Cardiac muscle cell (in vitro differentiated cells and primary cell): ENCODE results near the gene HAX1. TPM values are rescaled to one million over a fixed set of nuclear protein-coding genes. Genes with fewer than 3 reads are reported as not detected.
A peak's percentile ranks its signal among the peaks of the same experiment; 100 is the strongest.
"Not testable (repeated sequence)": the region's sequence is repeated elsewhere in the genome, so short reads cannot be mapped to it uniquely, and the experiment has no call there.

Source experiments
- DNase-seq, 2 donors: peaks; one replicate each; pipeline versions ENCODE4 v3.0.0 to v3.0.0-alpha.2; 2010 to 2017; ENCODE audit warnings: low read depth in 1 of 2, low spot score in 1 of 2
- H3K27ac ChIP-seq: fragments of 200-600 bp; sonication (generic); 2 replicates; pipeline ENCODE4 v1.5.1; 2016
- H3K27me3 ChIP-seq: fragments of 200-600 bp; sonication (generic); 2 replicates; pipeline ENCODE4 v1.6.0; 2016; ENCODE audit warnings: control low read depth
- H3K36me3 ChIP-seq: fragments of 200-600 bp; sonication (generic); 2 replicates; pipeline ENCODE4 v1.5.1; 2016; ENCODE audit warnings: control low read depth
- H3K4me1 ChIP-seq: fragments of 200-600 bp; sonication (generic); 2 replicates; pipeline ENCODE4 v1.8.1; 2017; ENCODE audit warnings: low read depth, mild to moderate bottlenecking, mixed run types
- H3K4me3 ChIP-seq: fragments of 200-600 bp; sonication (generic); 2 replicates; pipeline ENCODE4 v1.5.1; 2016; ENCODE audit warnings: mild to moderate bottlenecking
- H3K9me3 ChIP-seq: fragments of 200-600 bp; sonication (generic); 2 replicates; pipeline ENCODE4 v1.5.1; 2017; ENCODE audit warnings: low read depth, mild to moderate bottlenecking, control low read depth
- polyA plus RNA-seq: library from polyadenylated mRNA; unstranded; fragments of >200 nt; fragmentation: Nextera tagmentation; extraction: Ambion mirVana; gene quantifications from 2 replicates; pipeline ENCODE4 v1.2.1, GENCODE V29; 2016
- total RNA-seq: library from RNA; depleted of rRNA; stranded (reverse); fragments of >200 nt; gene quantifications from 2 replicates; pipeline ENCODE4 v1.2.3, GENCODE V29; 2016
- TF ChIP-seq, protein P1 (sequence below): IDR thresholded peaks from 2 replicates; pipeline ENCODE4 v1.5.1; 2012; ENCODE audit warnings: low read depth, mild to moderate bottlenecking, low read length

The HAX1 gene
- total and polyA plus RNA-seq, 2 experiments from 2014 or later, result 92.1 to 106 TPM

DNA sequence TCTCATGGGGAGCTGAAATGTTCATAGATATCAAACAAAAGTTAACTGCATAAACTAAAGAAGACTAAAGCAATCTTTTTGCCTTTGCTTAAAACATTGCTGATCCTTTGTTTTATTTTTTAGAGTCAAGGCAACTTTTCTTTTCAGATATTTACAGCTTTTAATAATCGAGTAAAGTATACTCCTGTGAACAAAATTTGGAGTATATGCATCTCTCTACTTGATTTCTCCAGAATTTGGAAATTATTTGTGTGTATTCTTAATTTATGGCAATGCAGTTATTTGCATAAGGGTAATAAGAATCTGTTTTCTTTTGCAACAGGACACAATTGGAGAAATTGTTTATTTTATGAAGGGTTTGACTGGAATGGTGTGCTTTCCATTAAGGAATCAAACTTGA is 44.3 kb downstream of the HAX1 start:
- no peaks in the 10 kb centered on the region for H3K27me3 ChIP-seq
- no peak overlapping the region for H3K27ac ChIP-seq
- DNase-seq, result no peak
- H3K9me3 ChIP-seq, result no peaks in the 10 kb centered on the region
- TF ChIP-seq, protein P1, sequence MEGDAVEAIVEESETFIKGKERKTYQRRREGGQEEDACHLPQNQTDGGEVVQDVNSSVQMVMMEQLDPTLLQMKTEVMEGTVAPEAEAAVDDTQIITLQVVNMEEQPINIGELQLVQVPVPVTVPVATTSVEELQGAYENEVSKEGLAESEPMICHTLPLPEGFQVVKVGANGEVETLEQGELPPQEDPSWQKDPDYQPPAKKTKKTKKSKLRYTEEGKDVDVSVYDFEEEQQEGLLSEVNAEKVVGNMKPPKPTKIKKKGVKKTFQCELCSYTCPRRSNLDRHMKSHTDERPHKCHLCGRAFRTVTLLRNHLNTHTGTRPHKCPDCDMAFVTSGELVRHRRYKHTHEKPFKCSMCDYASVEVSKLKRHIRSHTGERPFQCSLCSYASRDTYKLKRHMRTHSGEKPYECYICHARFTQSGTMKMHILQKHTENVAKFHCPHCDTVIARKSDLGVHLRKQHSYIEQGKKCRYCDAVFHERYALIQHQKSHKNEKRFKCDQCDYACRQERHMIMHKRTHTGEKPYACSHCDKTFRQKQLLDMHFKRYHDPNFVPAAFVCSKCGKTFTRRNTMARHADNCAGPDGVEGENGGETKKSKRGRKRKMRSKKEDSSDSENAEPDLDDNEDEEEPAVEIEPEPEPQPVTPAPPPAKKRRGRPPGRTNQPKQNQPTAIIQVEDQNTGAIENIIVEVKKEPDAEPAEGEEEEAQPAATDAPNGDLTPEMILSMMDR, result no peak
- H3K4me3 ChIP-seq, result no peak overlapping the region
- no peaks in the 10 kb centered on the region for H3K36me3 ChIP-seq
- peaks cover 11% of the 10 kb centered on the region for H3K4me1 ChIP-seq

DNA sequence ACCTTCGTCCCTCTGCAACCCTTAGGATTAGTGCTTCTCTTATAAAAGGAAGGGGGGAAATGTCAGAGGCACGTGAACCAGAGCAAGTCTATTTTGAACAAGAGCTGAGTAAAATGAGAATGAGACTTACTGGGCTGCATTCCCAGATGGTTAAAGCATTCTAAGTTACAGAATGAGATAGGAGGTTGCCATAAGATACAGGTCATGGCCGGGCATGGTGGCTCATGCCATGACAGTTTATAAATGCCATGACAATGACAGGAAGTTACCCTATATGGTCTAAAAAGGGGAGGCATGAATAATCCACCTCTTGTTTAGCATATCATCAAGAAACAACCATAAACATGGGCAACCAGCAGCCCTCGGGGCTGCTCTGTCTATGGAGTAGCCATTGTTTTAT is 46.0 kb downstream of the HAX1 start:
- no peaks in the 10 kb centered on the region for H3K27me3 ChIP-seq
- no peak overlapping the region for H3K4me3 ChIP-seq
- H3K27ac ChIP-seq, result no peak overlapping the region

DNA sequence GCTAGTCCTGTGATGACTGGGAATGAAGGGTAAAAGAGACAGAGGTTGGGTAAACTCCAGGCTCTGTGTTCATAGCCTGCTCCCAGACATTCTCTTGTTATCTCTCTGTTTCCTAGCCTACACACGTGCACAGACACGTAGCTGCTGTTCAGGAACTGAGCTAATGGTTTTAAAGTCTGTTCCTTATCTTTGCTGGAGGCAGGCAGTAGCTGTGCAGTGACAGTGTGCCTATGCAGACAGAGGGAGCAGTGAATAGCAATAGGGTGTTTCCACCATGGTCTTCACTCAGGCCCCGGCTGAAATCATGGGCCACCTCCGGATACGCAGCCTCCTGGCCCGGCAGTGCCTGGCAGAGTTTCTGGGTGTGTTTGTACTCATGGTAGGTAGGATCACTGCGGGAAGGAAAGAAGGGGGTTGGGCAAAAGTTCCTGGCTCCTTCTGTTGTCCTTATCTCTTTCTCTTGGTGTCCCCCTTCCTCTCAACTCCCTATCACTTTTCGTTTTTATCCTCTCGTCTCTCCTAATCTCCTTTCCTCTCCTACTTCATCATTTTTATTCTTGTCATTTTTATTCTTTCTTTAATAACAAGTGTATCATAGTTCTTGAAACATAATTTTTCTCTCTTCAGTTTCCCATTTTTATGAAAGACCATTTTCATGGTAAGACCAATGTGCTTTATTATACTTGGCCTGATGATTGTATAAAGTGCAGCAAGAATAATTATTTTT is 48.6 kb downstream of the HAX1 start, which contains the start of gene AQP10:
Gene AQP10, plus strand, starts transcription at position 212 of the 727 bp plus-strand sequence. Its CDS starts 63 bp downstream, at position 275.
- no peaks in the 10 kb centered on the region for H3K27me3 ChIP-seq
- peaks cover 11% of the 10 kb centered on the region for H3K4me1 ChIP-seq
- TF ChIP-seq, protein P1, result no peak
- H3K9me3 ChIP-seq, result no peaks in the 10 kb centered on the region
- peak within 1 kb of the TSS; percentile 78 for H3K27ac ChIP-seq
- no peaks in the 10 kb centered on the region for H3K36me3 ChIP-seq
- DNase-seq, result peak; percentile 81 to 88
- no peak within 1 kb of the TSS for H3K4me3 ChIP-seq

More for the DNA sequence above, 46.0 kb downstream of the HAX1 start:
- DNase-seq, result no peak
- Histone ChIP-seq H3K36me3 (no peaks in the 10 kb centered on the region), H3K9me3 (no peaks in the 10 kb centered on the region), H3K4me1 (peaks cover 11% of the 10 kb centered on the region)
- TF ChIP-seq, protein P1, result no peak

DNA sequence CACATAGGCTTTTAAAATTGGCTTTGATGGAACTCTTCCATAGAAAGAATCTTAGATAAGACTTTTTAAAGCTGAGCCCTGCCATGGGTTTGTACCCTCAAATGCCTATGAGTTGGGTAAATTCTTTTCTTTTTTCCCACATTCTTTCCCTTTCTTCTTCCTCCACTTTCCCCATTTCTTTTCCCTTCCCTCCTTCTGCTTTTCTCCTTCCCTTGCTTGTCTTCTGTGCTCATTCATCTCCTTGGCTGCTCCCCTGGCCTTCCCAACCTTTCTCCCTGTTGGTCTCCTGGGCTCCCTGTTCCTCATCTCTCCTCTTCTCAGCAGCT is 49.1 kb downstream of the HAX1 start:
- peaks cover 14% of the 10 kb centered on the region for H3K4me1 ChIP-seq
- not testable (repeated sequence) for H3K4me3 ChIP-seq

DNA sequence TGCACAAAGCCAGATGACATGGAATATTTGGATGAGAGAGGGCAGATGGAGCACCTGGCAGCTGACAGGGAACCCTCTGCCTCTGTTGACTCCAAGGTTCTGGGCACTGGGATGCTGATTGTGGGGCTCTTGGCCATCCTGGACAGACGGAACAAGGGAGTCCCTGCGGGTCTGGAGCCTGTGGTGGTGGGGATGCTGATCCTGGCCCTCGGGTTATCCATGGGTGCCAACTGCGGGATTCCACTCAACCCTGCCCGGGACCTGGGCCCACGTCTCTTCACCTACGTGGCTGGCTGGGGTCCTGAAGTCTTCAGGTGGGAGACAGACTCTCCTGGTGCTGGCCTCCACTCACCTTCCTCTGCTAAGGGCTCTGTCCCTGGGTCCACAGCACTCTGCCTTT is 51.1 kb downstream of the HAX1 start:
- no peaks in the 10 kb centered on the region for H3K9me3 ChIP-seq

More for the DNA sequence above, 49.1 kb downstream of the HAX1 start:
- peak overlapping the region; percentile 78 for H3K27ac ChIP-seq
- H3K36me3 ChIP-seq, H3K27me3 ChIP-seq, H3K9me3 ChIP-seq, DNase-seq: not testable (repeated sequence)

DNA sequence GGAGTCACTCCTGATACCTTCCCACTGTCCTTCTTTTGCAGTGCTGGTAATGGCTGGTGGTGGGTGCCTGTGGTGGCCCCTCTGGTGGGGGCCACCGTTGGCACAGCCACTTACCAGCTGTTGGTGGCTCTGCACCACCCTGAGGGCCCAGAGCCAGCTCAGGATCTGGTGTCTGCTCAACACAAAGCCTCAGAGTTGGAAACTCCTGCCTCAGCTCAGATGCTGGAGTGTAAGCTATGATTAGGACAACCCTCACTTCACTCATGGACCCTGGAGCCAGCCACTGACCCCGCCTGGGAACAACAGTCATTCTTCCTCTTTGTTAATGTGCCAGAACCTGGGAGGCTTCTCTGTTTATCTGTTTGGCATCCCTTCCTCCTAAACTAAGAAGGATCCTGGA is 51.8 kb downstream of the HAX1 start:
- Histone ChIP-seq H3K4me3 (no peak overlapping the region), H3K9me3 (no peaks in the 10 kb centered on the region), H3K36me3 (no peaks in the 10 kb centered on the region), H3K27ac (no peak overlapping the region), H3K4me1 (peaks cover 37% of the 10 kb centered on the region), H3K27me3 (no peaks in the 10 kb centered on the region)
- TF ChIP-seq, protein P1, result no peak
- DNase-seq, result no peak

More for the DNA sequence above, 51.1 kb downstream of the HAX1 start:
- TF ChIP-seq, protein P1, result no peak
- DNase-seq, result no peak
- no peaks in the 10 kb centered on the region for H3K27me3 ChIP-seq
- no peak overlapping the region for H3K27ac ChIP-seq
- H3K4me3 ChIP-seq, result no peak overlapping the region
- peaks cover 32% of the 10 kb centered on the region for H3K4me1 ChIP-seq
- no peaks in the 10 kb centered on the region for H3K36me3 ChIP-seq
